ENCODE results near the gene GGT1.
"Not testable (repeated sequence)": the region's sequence is repeated elsewhere in the genome, so short reads cannot be mapped to it uniquely, and the experiment has no call there.

Gene GGT1

GRCh38 chr22:24584166-24584790, 18.7 kb upstream of the GGT1 start:
- no peak for DNase-seq (ENCODE audit: low spot score)

DNA sequence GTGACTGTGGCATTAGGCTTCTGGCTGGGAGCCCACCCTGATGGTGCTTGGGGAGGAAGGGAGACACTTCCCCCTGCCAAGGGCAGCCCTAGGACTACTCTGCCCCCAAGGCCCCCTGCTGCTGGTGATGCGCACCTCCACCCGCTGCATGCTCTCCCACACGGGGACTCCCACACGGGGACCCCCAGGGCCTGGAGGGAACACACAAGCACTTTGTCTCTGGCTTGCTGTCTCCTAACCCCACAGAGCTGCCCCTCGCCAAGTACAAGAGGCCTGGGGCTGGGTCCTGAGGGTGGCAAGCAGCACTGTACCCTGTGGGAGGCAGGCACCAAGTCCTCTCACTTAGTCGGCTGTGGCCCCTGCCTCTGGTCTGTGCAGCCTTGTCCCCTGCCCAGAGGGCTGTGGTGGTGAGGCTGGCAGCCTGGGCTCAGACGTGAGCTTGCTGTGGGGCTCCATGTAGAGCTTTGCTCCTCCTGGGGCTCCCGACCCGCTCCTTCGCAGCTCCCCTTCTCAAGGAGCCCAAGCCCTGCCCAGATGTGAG, 18.1 kb upstream of the GGT1 start:
- no peak for DNase-seq (ENCODE audit: low spot score)

DNA sequence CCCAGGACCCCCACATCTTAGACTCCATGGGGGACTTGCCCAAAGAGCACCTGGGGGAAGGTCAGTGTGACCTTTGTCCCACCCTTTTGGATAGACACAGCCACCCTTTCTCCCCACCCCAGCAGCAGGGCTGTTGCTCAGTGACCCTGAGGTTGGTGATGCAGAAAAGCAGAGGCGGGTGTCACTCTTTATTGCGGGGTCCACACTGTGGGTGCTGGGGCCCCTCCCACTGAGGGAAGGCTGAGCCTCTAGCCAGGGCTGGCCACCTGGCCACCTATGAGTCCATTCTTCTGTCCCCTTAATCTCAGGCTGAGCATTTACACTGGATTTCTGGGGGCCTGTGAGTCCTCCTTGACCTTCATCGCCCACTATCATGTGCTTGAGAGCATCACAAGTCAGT, 17.5 kb upstream of the GGT1 start:
- no peak for DNase-seq (ENCODE audit: low spot score)

DNA sequence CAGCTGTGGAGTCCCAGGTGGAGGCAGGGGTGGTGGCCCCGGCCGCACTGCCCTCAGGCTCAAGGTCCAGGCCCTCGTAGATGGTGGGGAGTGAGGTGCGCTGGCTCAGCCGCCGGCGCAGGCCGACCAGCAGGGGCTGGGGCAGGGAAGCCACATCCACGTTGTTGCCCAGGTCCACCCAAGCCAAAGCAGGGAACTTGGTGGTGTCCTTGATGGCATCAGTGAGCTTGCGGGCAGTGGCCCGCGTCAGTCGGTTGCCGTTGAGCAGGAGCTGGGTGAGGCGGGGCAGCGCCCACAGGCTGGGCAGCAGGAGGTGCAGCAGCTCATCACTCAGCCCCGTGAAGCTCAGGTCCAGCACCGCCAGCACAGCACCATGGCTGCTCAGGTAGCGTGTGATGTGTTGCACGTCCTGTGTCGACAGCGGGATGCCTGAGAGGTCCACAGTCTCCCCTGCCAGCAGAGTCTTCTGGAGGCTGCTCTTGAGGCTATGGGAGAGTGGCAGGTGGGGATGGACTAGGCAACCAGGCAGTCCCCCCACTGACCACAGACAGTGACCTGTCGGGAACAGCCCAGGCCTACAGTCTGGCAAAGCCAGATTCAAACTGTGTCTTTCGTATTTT, 17.0 kb upstream of the GGT1 start:
- no peak for DNase-seq (ENCODE audit: low spot score)

- no peak for DNase-seq (ENCODE audit: low spot score)
Observed at GRCh38 chr22:24587251-24587650, 15.7 kb upstream of the GGT1 start.

- DNase-seq (ENCODE audit: low spot score), result no peak
Observed at GRCh38 chr22:24587948-24588347, 15.0 kb upstream of the GGT1 start.

- DNase-seq (ENCODE audit: low spot score), result no peak
Observed at GRCh38 chr22:24588381-24588756, 14.6 kb upstream of the GGT1 start.

DNA sequence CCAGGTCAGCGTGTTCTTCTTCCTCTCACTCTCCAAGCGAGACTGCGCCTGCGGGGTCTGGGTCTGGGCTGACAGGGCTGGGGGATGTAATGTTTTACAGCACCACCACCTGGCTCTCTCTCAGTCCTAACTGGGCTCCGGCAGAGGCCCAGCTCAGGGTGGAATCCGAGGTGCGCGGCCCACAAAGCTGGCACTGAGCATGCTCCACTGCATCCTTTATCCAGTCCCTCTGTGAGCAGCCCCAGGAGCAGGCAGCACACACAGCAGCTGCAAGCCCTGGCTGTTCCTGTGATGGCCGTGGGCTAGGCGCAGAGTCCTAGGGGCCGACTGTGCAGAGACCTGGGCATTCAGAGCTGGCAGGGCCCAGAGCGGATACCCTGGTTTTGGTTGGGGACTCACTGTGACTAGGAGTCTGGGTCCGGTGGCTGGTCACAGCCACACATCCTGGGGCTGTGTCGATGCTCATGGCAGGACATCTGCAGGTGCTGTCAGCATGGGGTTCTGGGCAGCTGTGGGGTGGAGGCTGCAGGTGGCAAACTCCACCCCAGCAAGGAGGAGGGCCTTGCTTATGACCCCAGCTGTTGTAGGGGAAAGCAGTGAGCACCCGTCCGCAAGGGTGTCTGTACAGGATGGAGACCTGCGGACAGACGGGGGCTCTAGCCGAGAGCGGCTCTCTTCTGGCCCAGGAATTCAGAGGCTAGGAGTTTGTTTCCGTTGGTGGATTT, 14.1 kb upstream of the GGT1 start:
- no peak for DNase-seq (ENCODE audit: low spot score)

- no peak for DNase-seq (ENCODE audit: low spot score)
Observed at GRCh38 chr22:24589518-24590030, 13.4 kb upstream of the GGT1 start.

- DNase-seq (ENCODE audit: low spot score), result no peak
Observed at GRCh38 chr22:24590596-24591173, 12.3 kb upstream of the GGT1 start.

- DNase-seq (ENCODE audit: low spot score), result no peak
Observed at GRCh38 chr22:24591286-24591830, 11.6 kb upstream of the GGT1 start.

- DNase-seq (ENCODE audit: low spot score), result no peak
Observed at GRCh38 chr22:24592058-24592850, 10.7 kb upstream of the GGT1 start.

DNA sequence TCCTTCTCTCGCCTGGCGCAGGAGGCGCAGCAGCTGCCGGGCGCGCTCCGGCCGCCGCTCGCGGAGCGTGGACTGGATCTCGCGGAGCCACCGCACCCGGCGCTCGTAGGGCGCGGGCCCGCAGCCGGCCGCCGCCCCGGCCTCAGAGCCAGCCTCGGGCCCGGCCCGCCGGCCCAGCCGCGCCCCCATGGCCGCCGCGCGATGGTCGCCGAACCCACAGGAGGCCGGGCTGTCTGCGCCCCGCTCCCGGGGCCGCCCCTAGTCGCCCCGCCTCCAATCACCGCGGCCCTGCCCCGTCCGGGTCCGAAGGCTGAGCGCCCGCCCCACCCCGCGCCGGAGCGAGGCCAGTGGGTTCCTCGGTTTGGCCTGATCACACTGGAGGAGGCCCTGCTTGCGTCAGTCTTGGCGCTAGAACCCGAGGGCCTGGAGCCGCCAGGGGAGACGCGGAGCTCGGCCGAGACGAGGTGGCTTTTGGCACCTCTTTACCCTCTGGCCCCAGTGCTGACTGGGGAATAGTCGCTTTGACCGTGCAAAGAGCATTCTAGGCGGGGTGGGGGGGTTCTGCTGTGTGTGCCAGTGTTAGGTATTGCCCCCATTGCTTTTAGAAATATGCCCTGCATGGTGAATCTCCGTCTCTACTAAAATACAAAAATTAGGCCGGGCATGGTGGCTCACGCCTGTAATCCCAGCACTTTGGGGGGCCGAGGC, 10.0 kb upstream of the GGT1 start, which contains the start of gene LRRC75B:
TSS of gene LRRC75B (minus strand) at position 223 of the 708 bp plus-strand sequence. CDS start at position 189, 34 bp downstream.
- peak; percentile 6 for DNase-seq (ENCODE audit: low spot score)

DNA sequence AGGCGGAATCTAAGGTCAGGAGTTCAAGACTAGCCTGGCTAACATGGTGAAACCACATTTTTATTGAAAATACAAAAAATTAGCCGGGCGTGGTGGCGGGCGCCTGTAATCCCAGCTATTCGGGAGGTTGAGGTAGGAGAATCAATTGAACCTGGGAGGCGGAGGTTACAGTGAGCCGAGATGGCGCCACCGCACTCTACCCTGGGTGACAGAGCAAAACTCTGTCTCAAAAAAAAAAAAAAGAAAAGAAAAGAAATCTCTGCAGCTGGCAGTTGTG, 9.5 kb upstream of the GGT1 start:
- DNase-seq (ENCODE audit: low spot score), result not testable (repeated sequence)

GRCh38 chr22:24593836-24594568, 9.0 kb upstream of the GGT1 start:
- no peak for DNase-seq (ENCODE audit: low spot score)

DNA sequence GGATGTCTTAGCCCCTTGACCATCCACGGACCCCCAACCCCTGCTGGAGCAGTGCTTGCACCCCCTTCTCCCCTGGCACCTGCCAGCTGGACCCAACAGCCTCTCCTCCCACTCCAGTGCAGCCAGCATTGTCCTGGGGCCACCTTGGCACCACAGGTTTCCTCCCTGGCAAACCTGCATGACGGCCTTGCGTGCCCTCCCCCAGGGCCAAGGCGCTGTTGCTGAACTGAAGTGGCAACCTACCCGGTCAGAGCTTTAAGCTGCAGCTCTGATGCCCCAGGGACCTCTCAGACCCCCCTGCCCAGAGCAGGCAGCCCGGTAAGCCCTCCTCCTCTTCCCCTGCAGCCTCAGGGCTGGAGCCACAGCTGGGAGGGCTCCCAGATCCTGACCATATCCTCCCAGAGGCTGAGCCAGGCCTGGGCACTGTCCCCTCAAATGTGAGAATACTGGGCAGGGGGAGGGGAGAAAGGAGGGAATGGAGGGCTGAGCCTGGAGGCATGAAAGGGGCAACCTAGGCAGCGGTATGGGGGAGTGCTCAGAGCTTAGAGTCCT, 8.3 kb upstream of the GGT1 start:
- DNase-seq (ENCODE audit: low spot score), result no peak

- DNase-seq (ENCODE audit: low spot score), result no peak
Observed at GRCh38 chr22:24595228-24595627, 7.8 kb upstream of the GGT1 start.

DNA sequence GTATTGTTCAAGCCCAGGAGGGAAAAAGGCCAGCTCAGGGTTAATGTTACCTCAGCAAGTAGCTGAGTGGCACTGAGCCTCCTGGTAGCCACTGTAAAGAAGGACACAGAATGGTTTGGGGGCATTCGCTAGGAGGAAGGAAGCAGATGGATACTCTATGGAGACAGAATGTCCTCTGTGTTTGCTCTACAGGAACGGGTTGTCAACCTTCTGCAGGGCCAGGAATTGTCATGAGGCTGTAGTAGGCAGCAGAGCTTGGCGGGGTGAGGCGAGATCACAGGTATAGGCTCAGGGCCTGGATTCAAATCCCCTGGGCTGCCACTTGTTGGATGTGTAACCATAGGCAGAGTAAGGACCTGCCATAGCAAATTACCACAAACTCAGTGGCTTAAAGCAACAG, 7.1 kb upstream of the GGT1 start:
- DNase-seq (ENCODE audit: low spot score), result no peak

DNA sequence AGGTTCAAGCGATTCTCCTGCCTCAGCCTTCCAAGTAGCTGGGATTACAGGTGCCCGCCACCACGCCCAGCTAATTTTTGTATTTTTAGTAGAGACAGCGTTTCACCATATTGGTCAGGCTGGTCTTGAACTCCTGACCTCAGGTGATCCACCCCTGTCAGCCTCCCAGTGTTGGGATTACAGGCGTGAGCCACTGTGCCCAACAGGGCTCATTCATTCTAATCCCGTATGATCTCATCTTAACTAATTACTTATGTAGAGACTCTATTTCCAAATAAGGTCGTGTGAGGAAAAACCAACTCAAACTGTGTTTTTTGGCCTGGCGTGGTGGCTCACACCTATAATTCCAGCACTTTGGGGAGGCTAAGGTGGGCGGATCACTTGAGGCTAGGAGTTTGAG, 5.9 kb upstream of the GGT1 start:
- DNase-seq (ENCODE audit: low spot score), result not testable (repeated sequence)

DNA sequence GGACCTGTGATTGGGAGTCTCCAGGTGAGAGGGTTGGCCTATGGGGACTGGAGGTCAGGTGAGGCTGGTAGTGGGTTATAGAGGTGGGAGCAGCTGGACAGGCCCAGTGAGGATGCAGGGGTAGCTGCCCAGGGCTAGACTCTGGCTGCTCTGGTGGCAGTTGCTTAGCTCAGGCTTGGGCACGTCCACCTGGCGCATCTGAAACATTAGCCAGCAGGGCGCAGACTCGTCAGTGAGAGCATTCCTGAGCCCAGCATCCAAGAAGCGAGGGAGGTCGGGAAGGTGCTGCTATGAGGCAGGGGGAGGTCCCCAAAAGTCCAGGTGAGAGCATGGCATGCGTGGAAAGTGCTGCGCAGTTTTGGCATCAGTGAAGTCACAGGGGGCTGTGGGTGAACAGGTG, 3.5 kb upstream of the GGT1 start:
- DNase-seq (ENCODE audit: low spot score), result no peak
